Common myeloid progenitor, CD34-positive (primary cell): ENCODE measurements around the gene EXOC3L2.

ENCODE experiments used
- CTCF ChIA-PET: fragments of 350-600 bp; sonication (Branson Sonifier 250); formaldehyde crosslinking; loops from one replicate; lab custom pipeline; 2021; ENCODE audit warnings: antibody characterized with exemption; lab: Charles Lee
- POLR2A ChIA-PET: fragments of 350-600 bp; sonication (Branson Sonifier 250); formaldehyde crosslinking; loops from one replicate; lab custom pipeline; 2021; ENCODE audit warnings: antibody characterized with exemption; lab: Charles Lee
- DNase-seq, 3 donors: peaks; one replicate each; pipeline versions ENCODE4 v3.0.0 to v3.0.0-alpha.2; 2013
- H3K27ac ChIP-seq, 2 experiments: 1 replicate in 1 of 2; 2 replicates in 1 of 2; pipeline ENCODE4 v1.7.0; 2013; ENCODE audit warnings: inconsistent platforms in 2 of 2, low read length in 2 of 2, mild to moderate bottlenecking in 2 of 2, low read depth in 1 of 2, moderate library complexity in 1 of 2; ENCODE audit not compliant: severe bottlenecking in 2 of 2, insufficient read depth in 1 of 2, poor library complexity in 1 of 2
- H3K27me3 ChIP-seq, 5 experiments: replicated peaks in 2 of 5; 1 replicate in 3 of 5; 2 replicates in 2 of 5; pipeline versions ENCODE4 v1.6.1 to v1.7.0; 2013; ENCODE audit warnings: low read length in 4 of 5, mild to moderate bottlenecking in 2 of 5, moderate library complexity in 2 of 5, inconsistent platforms in 1 of 5; ENCODE audit not compliant: insufficient read depth in 5 of 5, control insufficient read depth in 4 of 5
- H3K36me3 ChIP-seq, 4 experiments: 1 replicate in 2 of 4; 2 replicates in 2 of 4; pipeline versions ENCODE4 v1.6.1 to v1.7.0; 2013; ENCODE audit warnings: low read length in 3 of 4, control low read depth in 1 of 4, mild to moderate bottlenecking in 1 of 4; ENCODE audit not compliant: control insufficient read depth in 4 of 4, insufficient read depth in 4 of 4
- H3K4me1 ChIP-seq, 4 experiments: 1 replicate in 3 of 4; 2 replicates in 1 of 4; pipeline versions ENCODE4 v1.6.1 to v1.7.1; 2013; ENCODE audit warnings: low read length in 3 of 4, mild to moderate bottlenecking in 3 of 4, control low read depth in 1 of 4, inconsistent platforms in 1 of 4, moderate library complexity in 1 of 4; ENCODE audit not compliant: control insufficient read depth in 4 of 4, insufficient read depth in 4 of 4; ENCODE audit errors: control extremely low read depth in 1 of 4
- H3K4me3 ChIP-seq, 7 experiments: 1 replicate in 4 of 7; 2 replicates in 3 of 7; pipeline versions ENCODE4 v1.5.1 to v1.7.0; 2013; ENCODE audit warnings: mild to moderate bottlenecking in 7 of 7, low read length in 6 of 7, moderate library complexity in 6 of 7, inconsistent platforms in 2 of 7, low read depth in 2 of 7, control low read depth in 1 of 7; ENCODE audit not compliant: insufficient read depth in 4 of 7, control insufficient read depth in 1 of 7; ENCODE audit errors: extremely low read depth in 1 of 7
- H3K9me3 ChIP-seq, 5 experiments: 1 replicate in 4 of 5; 2 replicates in 1 of 5; pipeline versions ENCODE4 v1.6.1 to v1.7.1; 2013; ENCODE audit warnings: low read length in 4 of 5, mild to moderate bottlenecking in 2 of 5, inconsistent platforms in 1 of 5, low read depth in 1 of 5, moderate library complexity in 1 of 5; ENCODE audit not compliant: control insufficient read depth in 4 of 5, insufficient read depth in 2 of 5; ENCODE audit errors: control extremely low read depth in 1 of 5
- WGBS: methylation state at CpG from one replicate; pipeline ENCODE4 v1.1.5; 2013; ENCODE audit not compliant: insufficient coverage; 5-methylcytosine and 5-hydroxymethylcytosine counted together

EXOC3L2 gene

GRCh38 chr19:45205810-45206209 lies 39.4 kb downstream of the EXOC3L2 start:
- 93% methylated on average over 3 of the region's 12 CpGs for WGBS
- no peaks in the 10 kb centered on the region for H3K27me3 ChIP-seq
- POLR2A ChIA-PET = interaction anchor here (0.7 kb wide), 1 partner anchor 130 kb away, joined by 4 read pairs; no protein-coding TSS in a partner anchor
- no peak overlapping the region for H3K27ac ChIP-seq
- CTCF ChIA-PET = no interaction called here
- no peaks in the 10 kb centered on the region for H3K36me3 ChIP-seq
- no peaks in the 10 kb centered on the region for H3K9me3 ChIP-seq
- no peak overlapping the region for H3K4me3 ChIP-seq
- DNase-seq = no peak
- H3K4me1 ChIP-seq = peaks cover 0 to 4% (median 4%) of the 10 kb centered on the region in 4 experiments

- H3K36me3 ChIP-seq = no peaks in the 10 kb centered on the region
- no peaks in the 10 kb centered on the region for H3K9me3 ChIP-seq
- H3K4me3 ChIP-seq = no peak overlapping the region
- H3K27me3 ChIP-seq = peaks cover 0 to 3% (median 0%) of the 10 kb centered on the region in 5 experiments
- no peaks in the 10 kb centered on the region for H3K4me1 ChIP-seq
- no peak overlapping the region for H3K27ac ChIP-seq
- DNase-seq = no peak
- 96% methylated on average over 6 of the region's 6 CpGs for WGBS
- POLR2A ChIA-PET = no interaction called here
- CTCF ChIA-PET = interaction anchor here (1.1 to 4.4 kb wide), 2 partner anchors 76 to 137 kb away, joined by 3 to 19 read pairs; partner anchors contain the start of gene KLC3
Observed at GRCh38 chr19:45202637-45203036, 42.6 kb downstream of the EXOC3L2 start.

- CTCF ChIA-PET = interaction anchor here (0.9 to 4.4 kb wide), 12 partner anchors 12 to 167 kb away, joined by 3 to 19 read pairs (median 4); partner anchors contain the start of genes EXOC3L2 and KLC3
Observed at GRCh38 chr19:45200568-45200967, 44.6 kb downstream of the EXOC3L2 start.

DNA sequence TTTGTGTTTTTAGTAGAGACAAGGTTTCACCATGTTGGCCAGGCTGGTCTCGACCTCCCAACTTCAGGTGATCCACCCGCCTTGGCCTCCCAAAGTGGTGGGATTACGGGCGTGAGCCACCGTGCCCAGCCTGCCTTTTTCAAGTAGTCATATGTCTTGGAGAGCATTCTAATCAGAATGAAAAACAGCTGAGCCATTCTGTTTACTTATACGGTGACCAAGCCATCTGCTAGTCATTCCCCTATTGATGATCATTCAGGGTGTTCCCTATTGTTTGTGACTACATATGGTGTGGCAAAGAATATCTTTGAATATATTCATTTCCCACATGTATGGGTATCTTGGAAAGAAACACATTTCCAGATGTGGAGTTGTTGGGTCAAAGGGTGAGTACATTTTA lies 49.4 kb downstream of the EXOC3L2 start:
- Histone ChIP-seq H3K27me3 (peaks cover 0 to 3% (median 0%) of the 10 kb centered on the region in 5 experiments), H3K9me3 (no peaks in the 10 kb centered on the region), H3K27ac (no peak overlapping the region), H3K4me1 (no peaks in the 10 kb centered on the region), H3K36me3 (no peaks in the 10 kb centered on the region), H3K4me3 (no peak overlapping the region)
- 100% methylated on average over 1 of the region's 6 CpGs for WGBS
- CTCF ChIA-PET = interaction anchor here (0.8 to 1.2 kb wide), 2 partner anchors 9 to 47 kb away, joined by 3 to 4 read pairs; no protein-coding TSS in a partner anchor
- POLR2A ChIA-PET = no interaction called here
- no peak for DNase-seq

More at GRCh38 chr19:45200568-45200967, 44.6 kb downstream of the EXOC3L2 start:
- no peak overlapping the region for H3K4me3 ChIP-seq
- H3K27me3 ChIP-seq = peaks cover 0 to 3% (median 0%) of the 10 kb centered on the region in 5 experiments
- no peaks in the 10 kb centered on the region for H3K9me3 ChIP-seq
- no peak overlapping the region for H3K27ac ChIP-seq
- WGBS = 50% methylated on average over 3 of the region's 4 CpGs
- POLR2A ChIA-PET = no interaction called here
- H3K4me1 ChIP-seq = no peaks in the 10 kb centered on the region
- no peaks in the 10 kb centered on the region for H3K36me3 ChIP-seq
- peak; percentile 43 to 70 (median 68) for DNase-seq

DNA sequence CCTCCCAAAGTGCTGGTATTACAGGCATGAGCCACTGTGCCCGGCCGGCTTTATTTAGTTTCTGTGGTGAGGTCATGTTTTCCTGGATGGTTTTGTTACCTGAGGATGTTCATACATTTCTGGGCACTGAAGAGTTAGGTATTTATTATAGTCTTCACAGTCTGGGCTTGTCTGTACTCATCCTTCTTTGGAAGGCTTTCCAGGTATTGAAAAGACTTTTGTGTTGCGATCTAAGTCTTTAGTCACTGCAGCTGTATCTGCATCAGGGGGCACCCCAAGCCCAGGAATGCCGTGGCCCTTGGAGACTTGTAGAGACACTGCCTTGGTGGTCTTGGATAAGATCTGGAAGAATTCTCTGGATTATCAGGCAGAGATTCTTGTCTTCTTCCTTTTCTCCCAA lies 53.8 kb downstream of the EXOC3L2 start:
- Histone ChIP-seq H3K4me1 (peaks cover 0 to 4% (median 3%) of the 10 kb centered on the region in 4 experiments), H3K4me3 (no peak overlapping the region), H3K27ac (no peak overlapping the region), H3K36me3 (no peaks in the 10 kb centered on the region), H3K27me3 (no peaks in the 10 kb centered on the region), H3K9me3 (no peaks in the 10 kb centered on the region)
- DNase-seq = no peak
- ChIA-PET CTCF (no interaction called here), POLR2A (no interaction called here)
- WGBS = 88% methylated on average over 4 of the region's 4 CpGs

- no peaks in the 10 kb centered on the region for H3K9me3 ChIP-seq
- no peaks in the 10 kb centered on the region for H3K36me3 ChIP-seq
- no CpG with 5 or more reads among the region's 1 CpG for WGBS
- H3K4me3 ChIP-seq = no peak overlapping the region
- ChIA-PET CTCF (no interaction called here), POLR2A (no interaction called here)
- peaks cover 0 to 7% (median 5%) of the 10 kb centered on the region in 4 experiments for H3K4me1 ChIP-seq
- no peak overlapping the region for H3K27ac ChIP-seq
- no peaks in the 10 kb centered on the region for H3K27me3 ChIP-seq
- no peak for DNase-seq
Observed at GRCh38 chr19:45189971-45190370, 55.2 kb downstream of the EXOC3L2 start.

GRCh38 chr19:45187421-45188100 lies 57.6 kb downstream of the EXOC3L2 start:
- H3K9me3 ChIP-seq = no peaks in the 10 kb centered on the region
- WGBS = 47% methylated on average over 9 of the region's 12 CpGs
- H3K4me3 ChIP-seq = no peak overlapping the region
- DNase-seq = peak; percentile 42 to 67 (median 62)
- no peaks in the 10 kb centered on the region for H3K36me3 ChIP-seq
- ChIA-PET POLR2A (no interaction called here), CTCF (interaction anchor here (0.7 to 2.6 kb wide), 7 partner anchors 8 to 108 kb away, joined by 3 to 15 read pairs (median 4); partner anchors contain the start of gene GEMIN7)
- no peaks in the 10 kb centered on the region for H3K27me3 ChIP-seq
- no peak overlapping the region for H3K27ac ChIP-seq
- peaks cover 0 to 14% (median 11%) of the 10 kb centered on the region in 4 experiments for H3K4me1 ChIP-seq
